Keratinocyte (primary cell): ENCODE results near the gene TLR10.

Experiments
- CTCF ChIP-seq, 3 experiments: IDR thresholded peaks in 1 of 3; conservative IDR thresholded peaks in 1 of 3; optimal IDR thresholded peaks in 1 of 3; 2 replicates in 2 of 3; 3 replicates in 1 of 3; pipeline versions ENCODE3 to v1.5.1; 2011; ENCODE audit warnings: low read length in 3 of 3, mild to moderate bottlenecking in 3 of 3, moderate library complexity in 2 of 3, control low read depth in 1 of 3, inconsistent platforms in 1 of 3; ENCODE audit not compliant: insufficient read depth in 2 of 3; ENCODE audit errors: extremely low read depth in 1 of 3
- EZH2 ChIP-seq: IDR thresholded peaks from one replicate; pipeline ENCODE4 v1.6.1; 2012; ENCODE audit warnings: inconsistent platforms, mild to moderate bottlenecking, low read length, moderate library complexity

GRCh38 chr4:38751341-38752010, 31.3 kb downstream of the TLR10 start:
- no peak for TF ChIP-seq CTCF (optimal IDR thresholded peaks at IDR 0.05 in 1 of 3, IDR thresholded peaks at IDR 0.05 in 1 of 3, conservative IDR thresholded peaks at IDR 0.05 in 1 of 3; ENCODE audit: extremely low read depth in 1 of 3, insufficient read depth in 2 of 3, low read length in 3 of 3)
- TF ChIP-seq EZH2: no peak
